Germinal center (tissue), 1 donor: Measurements from ENCODE around the gene PACS1.
"Not testable (repeated sequence)": the region's sequence is repeated elsewhere in the genome, so short reads cannot be mapped to it uniquely, and the experiment has no call there.

Source experiments
- DNase-seq: peaks from one replicate; pipeline ENCODE4 v3.0.0; 2012; ENCODE audit warnings: mixed read lengths, low spot score

Gene PACS1

DNA sequence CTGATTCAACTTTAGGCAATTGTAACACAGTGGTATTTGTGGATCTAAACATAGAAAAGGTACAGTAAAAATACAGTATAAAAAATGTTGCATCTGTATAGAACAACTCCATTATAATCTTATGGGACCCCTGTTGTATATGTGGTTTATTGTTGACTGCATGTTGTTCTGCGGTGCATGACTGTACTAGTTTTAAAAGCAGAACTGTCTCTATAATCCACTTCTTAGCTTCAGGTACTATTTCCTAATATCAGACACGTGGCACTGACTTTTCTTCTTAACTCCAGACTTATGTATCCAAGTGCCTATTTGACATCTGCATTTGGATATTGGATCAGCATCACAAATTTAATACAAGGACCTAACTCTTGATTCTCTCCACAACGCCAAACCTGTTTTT is 41.1 kb downstream of the PACS1 start:
- peak; percentile 33 for DNase-seq

DNA sequence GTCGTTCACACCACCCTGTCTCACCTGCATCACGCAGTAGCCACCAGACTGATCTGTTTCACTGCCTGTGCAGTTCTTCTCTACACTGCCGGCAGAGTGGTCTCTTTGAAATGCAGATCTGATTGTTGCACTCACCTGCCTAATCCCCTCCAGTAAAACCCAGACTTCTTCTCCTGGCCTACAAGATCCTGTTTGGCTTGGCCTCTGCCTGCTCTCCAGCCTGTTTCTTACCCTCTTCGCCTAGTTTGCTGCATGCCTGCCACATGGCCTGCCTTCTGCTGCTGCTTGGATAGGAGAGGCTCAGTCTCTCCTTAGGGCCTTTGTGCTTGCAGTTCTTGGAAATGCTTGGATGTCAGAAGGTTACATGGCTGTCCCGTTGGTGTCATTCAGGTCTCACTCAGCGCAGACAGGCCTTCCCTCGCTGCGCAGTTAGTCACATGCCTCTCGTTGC is 42.0 kb downstream of the PACS1 start:
- no peak for DNase-seq

DNA sequence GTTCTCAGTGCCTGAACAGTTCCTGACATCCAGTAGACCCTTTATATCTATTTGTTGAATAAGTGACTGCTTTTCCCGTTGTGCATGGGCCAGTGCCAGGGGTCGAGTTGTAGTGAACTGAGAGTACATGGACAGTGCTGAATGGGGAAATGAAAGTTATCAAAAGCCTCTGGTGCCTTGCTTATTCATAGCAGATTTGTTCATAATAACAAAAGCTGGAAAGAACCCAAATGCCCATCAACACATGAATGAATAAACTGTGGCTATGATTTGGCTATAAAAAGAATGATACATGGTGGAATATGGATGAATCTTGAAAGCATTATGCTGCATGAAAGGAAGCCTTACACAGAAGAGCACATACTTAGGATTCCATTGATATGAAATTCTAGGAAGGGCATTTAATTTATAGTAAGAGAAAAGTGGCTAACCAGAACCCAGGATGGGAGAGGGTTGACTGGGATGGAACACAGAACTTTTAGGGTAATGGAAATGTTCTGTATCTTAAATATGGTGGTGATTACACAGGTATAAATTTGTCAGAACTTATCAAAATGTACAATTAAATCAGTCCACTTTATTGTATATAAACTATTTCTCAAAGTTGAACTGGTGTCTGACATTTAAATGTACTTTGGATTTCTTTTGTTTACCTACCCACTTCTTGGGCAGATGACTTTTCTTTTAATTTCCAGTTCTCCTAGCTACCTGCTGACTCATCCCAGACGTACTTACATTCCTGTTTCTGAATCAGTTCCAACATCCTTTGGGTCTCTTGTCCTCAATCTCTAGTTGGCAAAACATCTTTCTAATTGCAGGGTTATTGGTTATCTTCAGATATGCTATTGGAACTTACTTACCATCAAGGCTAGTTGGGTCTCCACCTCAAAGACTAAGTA is 42.8 kb downstream of the PACS1 start:
- DNase-seq = peak; percentile 37

DNA sequence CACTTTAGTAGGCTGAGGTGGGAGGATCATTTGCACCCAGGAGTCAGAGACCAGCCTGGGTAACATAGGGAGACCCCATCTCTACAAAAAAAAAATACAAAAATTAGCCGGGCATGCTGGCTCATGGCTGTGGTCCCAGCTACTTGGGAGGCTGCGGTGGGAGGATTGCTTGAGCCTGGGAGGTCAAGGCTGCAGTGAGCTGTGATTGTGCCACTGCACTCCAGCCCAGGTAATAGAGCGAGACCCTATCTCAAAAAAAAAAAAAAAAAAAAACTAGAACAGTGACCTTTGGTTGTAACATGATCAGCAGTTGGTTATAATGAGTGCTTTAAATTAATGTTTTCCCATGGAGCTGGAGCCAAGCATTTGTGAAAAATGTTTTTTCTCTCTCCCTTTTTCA is 44.9 kb downstream of the PACS1 start:
- DNase-seq = not testable (repeated sequence)

DNA sequence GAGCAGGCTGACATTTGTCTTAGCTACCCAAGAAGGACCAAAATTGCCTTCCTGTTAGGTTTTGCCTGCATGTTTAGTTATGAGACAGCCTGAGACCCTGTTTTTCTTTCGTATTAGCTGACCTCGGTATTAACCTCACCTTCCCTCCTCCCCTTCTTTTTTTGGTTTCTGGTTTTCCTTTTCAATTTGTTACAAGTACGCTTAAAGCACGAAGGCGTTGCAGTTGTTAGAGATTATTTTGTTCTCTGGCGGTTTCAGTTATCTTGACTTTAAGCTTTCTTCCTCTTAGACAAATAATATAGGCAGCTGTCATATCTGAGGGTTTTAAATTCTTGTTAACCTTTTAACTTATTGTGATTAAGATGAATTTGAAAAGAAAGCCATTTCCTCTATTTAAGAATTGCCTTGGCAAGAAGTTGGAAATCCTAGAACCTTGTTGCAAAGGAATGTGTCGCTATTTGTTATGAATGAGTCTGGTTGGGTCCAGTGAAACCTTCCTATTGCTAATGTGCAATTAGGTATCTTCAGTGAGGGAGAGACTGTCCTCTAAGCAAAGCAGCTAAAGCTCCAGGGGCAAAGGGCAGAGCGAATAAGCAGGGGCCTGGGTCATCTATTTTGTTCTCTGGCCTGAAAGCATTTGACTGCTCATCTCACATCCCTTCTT is 45.7 kb downstream of the PACS1 start:
- DNase-seq = no peak

DNA sequence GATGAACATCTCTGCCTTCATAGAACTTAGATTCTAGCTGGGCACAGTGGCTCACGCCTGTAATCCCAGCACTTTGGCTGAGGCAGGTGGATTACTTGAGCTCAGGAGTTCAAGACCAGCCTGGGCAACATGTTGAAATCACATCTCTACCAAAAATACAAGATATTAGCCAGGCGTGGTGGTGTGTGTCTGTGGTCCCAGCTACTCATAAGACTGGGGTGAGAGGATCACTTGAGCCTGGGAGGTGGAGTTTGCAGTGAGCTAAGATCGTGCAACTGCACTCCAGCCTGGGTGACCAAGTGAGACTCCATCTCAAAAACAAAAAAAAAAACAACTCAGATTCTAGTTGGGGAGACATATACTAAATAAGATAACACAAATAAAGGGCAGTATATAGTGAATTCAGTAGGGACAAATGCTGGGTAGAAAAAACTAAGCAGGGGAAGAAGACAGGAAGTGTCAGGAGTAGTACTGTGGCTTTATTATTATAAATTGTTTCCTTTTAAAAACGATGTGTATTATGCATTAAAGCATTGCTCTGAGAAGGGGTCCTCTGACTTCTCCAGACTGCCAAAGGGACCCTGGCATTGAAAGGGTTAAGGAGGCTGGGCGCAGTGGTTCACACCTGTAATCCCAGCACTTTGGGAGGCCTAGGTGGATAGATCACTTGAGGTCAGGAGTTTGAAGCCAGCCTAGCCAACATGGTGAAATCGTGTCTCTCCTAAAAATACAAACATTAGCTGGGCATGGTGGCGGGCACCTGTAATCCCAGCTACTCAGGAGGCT is 46.7 kb downstream of the PACS1 start:
- DNase-seq = no peak

DNA sequence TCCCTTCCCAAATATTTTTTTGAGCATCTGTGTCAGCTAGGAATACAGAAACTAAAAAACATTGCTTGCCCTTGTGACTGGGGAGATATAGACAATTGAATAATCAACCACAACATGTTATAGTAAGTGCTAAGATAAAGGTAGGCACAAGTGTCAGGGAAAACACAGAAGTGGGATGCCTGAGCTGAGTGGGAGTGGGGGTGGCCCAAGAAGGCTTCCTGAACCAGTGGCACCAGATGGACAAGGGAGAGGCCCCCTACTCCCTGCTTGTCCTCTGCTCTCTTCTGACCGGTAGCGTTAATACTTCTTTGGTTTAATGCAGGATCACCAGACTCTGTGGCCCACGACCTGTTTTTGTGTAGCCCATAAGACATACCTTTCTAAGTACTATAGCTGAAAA is 48.8 kb downstream of the PACS1 start:
- no peak for DNase-seq

DNA sequence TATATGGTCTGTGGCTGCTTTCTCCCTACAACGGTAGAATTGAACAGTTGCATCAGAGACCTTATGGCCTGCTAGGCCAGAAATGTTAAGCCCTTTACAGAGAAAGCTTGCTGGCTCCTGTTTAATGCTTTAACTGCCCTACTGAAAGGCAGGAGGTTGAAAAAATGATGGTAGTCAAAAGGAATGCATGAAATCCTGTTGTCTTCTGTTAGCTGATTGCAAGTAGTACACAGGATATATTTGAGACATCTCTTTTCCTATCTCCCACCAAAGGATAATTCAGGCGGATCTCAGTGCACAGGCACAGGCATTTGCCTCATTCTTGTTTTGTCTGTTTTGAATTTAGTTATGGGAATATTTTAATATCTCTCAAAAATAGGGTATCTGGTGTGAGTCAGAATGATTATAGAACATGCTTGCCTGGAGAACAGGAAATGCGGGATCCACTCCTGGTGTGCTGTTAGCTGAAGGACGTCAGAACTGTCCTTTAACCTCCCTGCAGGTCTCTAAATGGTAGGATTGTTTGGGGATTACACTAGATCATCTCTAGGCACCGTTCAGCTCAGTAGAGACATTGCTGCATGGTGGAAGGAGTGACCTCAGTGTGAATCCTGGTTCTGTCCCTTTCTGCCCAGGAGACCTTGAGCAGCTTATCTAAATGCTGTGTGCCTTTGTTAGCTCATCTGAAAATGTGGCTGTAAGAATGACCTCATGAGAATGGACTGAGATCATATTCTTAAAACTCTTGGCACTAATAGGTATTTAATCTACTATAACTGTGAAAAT is 49.5 kb downstream of the PACS1 start:
- no peak for DNase-seq

DNA sequence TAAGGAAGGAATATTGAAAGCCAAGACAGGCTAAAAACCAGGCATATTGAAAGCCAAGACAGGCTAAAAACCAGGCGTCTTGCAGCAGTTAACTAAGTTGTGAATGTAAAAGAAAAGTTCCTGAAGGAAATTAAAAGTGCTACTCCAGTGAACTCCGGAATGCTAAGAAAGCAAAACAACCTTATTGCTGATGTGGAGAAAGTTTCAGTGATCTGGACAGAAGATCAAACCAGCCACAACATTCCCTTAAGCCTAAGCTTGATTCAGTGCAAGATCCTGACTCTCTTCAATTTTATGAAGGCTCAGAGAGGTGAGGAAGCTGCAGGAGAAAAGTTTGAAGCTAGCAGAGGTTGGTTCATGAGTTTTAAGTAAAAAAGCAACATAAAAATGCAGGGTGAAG is 51.4 kb downstream of the PACS1 start:
- DNase-seq = no peak

DNA sequence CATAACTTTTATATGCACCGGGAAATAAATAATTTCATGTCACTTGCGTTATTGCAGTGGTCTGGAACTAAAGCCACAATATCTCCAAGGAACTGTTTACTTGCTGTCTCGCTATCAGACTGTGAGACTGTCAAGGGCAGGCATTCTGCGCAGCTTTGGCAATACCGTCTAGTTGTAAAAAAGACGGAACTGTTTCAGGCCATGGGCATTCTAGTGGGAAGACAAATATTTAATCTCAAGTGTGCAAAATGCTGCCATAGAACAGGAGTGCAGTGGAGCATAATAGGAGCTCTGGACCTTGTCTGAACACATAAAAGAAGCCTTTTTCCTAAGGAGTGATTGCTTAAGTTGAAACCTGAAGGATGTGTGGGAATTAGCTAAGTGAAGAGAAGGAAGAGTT is 53.8 kb downstream of the PACS1 start:
- no peak for DNase-seq

DNA sequence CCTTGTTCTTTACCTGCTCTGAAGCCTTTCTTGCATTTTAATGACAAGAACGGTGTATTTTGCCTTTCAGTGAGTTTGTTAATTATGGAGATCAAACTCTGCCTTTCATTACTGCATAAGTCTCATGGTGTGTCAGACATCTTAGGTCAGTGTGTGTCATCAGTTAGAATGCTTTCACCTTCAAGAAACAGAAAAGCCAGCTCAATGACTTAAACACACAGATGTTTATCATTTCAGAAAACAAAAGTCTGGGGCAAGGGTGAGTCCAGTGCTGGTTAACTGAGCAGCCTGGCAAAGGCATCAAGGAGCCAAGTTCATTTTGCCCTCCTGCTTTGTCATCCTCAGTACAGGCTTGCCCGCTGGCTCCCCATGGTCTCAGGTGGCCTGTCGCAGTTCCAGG is 54.5 kb downstream of the PACS1 start:
- no peak for DNase-seq

DNA sequence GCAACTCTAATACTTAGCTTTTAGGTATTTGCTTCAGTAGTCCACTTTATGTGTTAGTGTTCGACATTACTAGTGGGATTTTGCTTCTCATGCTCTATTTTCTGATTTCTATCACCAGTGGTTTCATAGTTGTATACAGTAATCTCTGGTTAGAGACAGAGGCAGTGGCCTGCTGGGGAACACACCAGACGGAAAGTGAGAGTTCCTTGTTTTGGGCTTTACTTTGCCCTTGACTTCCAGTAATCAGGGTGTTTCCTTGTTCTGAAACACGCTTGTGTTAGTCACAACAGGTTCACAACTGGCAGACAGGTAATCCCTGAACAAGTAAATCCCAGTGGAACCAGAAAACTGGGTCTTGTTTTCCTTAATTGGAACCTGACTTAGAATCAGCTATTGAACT is 56.0 kb downstream of the PACS1 start:
- peak; percentile 34 for DNase-seq

DNA sequence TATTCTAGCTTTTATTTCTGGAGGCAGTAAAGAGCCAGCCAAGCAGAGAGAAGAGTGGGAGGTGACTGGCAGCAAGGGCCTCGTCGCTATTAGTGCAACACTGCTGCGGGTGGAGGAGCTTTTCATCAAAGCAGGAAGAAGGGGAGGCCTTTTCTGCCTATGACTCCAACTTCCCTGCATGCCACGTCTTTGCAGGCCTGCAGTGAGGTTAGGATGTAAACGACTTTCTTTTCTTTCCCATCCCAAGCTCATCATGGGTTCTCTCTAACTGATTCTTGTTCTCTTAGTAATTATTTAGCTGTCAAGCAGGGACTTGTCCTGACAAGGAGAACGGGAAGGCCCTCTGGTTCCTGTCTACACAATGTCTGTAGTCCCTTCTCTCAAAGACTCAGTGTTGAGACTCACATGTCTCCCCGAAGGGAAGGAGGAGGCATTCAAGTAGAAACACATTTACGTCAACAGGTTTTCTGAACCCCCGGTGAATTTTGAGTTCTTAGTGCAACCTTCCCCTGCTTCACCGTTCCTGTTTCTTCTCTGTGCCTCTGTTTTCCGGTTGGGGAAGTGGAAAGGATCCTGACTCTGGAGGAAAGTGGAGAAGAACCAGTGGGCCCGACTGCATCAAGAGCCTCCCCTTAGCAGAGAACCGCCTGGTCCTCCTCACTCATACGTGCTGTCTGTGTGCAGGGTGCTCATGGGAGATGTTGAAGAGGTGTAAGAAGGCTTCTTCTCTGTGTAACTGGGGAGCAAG is 56.9 kb downstream of the PACS1 start:
- DNase-seq = peak; percentile 40

DNA sequence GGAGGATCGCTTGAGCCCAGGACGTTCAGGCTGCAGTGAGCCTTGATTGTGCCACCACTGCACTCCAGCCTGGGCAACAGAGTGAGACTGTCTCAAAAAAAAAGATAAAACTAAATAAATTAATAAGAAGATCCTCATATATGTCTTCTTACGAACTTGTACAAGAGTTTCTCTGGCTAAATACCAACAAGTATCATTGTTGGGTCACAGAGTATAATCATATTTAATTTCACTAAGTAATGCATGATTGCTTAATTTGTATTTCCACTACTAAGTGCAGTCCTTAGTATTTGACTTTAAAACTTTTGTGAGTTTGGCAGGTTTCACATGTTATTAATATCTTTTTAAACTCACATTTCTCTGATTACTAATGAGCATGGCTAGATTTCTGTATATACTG is 60.9 kb downstream of the PACS1 start:
- DNase-seq = no peak

DNA sequence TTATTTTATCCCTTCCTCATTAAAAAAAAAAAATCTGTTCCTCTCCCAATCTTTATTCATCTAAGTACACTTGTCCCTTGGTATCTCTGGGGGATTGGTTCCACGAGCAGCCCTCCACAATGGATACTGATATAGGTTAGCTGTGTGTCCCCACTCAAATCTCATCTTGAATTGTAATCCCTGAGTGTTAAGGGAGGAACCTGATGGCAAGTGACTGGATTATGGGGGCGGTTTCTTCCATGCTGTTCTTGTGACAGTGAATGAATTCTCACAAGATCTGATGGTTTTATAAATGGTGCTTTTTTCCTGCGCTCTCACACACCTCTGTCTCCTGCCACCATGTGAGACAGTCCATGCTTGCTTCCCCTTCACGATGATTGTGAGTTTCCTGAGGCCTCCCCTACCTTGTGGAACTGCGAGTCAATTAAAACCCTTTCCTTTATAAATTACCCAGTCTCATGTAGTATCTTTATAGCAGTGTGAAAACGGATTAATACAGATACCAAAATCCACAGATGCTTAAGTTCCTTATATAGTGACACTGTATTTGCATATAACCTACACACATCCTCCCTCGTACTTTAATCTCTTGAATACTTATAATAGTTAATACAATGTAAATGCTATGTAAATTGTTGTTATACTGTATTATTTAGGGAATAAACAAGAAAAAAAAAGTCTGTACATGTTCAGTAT is 62.0 kb downstream of the PACS1 start:
- no peak for DNase-seq

DNA sequence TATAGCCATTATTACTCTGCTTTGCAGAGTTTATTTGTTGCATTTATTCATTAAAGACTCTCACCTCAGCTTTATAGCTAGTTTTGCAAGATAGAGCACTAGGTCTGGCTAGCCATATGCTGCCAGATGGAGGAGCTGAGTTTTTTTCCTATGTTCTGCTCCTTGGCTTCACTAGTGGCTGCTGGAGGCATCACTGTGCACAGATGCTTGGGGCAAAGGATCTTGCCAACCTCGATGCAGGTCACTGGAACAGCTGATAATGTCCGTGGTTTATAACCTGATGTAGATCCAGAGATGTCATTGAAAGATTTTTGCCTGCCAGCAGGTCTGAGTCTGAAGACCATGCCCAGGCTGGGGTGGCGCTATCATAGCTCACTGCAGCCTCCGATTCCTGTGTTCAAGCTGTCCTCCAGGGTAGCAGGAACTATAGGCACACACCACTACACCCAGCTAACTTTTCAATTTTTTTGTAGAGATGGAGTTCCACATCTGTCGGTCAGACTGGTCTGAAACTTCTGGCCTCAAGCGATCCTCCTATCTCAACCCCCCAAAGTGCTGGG is 63.2 kb downstream of the PACS1 start:
- DNase-seq = no peak

DNA sequence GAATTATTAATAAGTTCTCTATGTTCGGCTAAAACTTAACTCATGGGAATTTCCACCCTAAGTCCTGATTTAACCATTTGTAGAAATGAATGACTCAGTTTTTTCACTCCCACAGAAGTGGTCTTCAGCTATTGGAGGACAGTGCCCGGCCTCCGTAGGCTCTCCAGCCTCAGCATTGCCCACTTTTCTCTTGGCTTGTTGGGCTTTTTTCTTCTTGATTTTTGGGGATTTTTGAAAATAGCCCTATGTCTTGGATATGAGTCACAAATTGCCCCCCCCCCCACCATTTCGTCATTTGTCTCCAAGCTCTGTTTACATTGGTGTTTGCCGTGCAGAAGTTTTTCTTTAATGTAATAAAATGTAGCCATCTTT is 66.7 kb downstream of the PACS1 start:
- no peak for DNase-seq

DNA sequence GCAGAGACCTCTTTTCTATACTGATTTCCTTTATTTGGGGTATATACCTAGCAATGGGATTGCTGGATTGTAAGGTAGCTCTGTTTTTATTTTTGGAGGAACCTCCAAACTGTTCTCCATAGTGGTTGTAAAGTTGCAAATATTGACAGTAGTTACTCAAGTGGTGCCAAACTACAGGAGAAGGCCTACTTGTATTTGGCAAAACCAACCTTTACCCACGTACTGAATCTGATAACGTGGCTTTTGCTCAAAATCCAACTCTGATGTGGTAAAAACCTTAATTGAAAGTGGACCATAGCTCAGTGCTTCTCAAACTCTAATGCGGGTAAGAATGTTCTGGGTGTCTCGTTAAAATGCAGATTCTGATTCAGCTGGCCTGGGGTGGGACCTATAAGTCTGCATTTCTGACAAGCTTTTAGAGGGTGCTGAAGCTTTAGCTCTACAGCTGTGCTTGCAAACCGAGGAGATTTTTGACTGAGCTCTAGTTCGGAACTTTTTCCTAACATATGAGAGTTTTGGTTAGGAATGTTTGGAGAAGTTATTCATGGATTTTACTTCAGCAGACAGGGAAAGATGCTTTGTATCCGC is 69.8 kb downstream of the PACS1 start:
- no peak for DNase-seq

DNA sequence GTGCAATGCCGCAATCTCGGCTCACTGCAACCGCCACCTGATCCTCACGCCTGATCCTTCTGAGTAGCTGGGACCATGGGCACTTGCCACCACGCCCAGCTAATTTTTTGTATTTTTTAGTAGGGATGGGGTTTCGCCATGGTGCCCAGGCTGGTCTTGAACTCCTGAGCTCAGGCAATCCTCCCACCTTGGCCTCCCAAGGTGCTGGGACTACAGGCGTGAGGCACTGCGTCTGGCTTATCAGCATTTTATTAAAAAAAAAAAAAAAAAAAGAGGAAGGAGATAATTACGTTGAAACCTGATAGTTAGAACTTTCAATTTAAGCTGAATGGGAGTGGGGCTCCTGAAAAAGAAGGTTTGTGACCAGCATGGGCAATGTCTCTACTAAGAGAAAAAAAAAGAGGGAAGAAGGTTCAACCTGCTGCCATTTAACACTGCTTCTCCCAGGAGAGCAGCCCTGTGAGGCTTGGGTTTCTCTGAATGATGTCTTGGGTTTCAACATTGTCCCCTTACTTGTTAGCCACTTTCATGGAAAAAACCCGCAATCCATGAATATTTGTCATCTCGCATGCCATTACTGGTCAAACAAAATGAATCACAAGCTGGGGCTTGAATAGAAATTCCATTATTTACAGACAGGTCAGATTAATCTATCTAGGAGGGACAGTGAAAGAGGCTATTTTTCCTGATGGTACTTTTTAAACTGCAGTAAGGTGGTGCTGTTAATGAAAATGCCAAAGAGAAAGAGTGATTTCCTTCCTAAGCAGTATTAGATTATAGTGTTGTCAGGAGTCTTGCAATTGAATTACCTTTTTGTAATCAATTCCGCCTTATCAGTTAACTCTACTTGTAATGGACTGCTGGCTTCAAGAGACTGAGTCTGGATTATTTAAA is 72.5 kb downstream of the PACS1 start:
- DNase-seq = no peak
